K562 (cell line): ENCODE results near the gene SPDYE6. TPM values are rescaled to one million over a fixed set of nuclear protein-coding genes. Genes with fewer than 3 reads are reported as not detected.

Source experiments
- AFF4 ChIP-seq: sonication (generic); formaldehyde crosslinking; IDR thresholded peaks from 2 replicates; pipeline ENCODE4 v1.8.0; 2023; ENCODE audit warnings: mild to moderate bottlenecking, missing genetic modification reagents
- CTBP1 ChIP-seq: fragments of 450-650 bp; IDR thresholded peaks from 2 replicates; pipeline ENCODE4 v1.6.1; 2016; ENCODE audit warnings: borderline replicate concordance
- FIP1L1 ChIP-seq: fragments of 200-400 bp; formaldehyde crosslinking; IDR thresholded peaks from 2 replicates; pipeline ENCODE4 v1.6.1; 2018; ENCODE audit warnings: mild to moderate bottlenecking, low read depth, low read length; ENCODE audit not compliant: poor library complexity, severe bottlenecking
- HDAC1 ChIP-seq, 2 experiments: fragments of 450-650 bp; IDR thresholded peaks; 2 replicates each; pipeline ENCODE4 v1.6.1; 2016 to 2017; ENCODE audit warnings: inconsistent platforms in 1 of 2, mild to moderate bottlenecking in 1 of 2, moderate library complexity in 1 of 2
- JUN ChIP-seq, 2 experiments: sonication (generic) in 1 of 2; formaldehyde crosslinking in 1 of 2; IDR thresholded peaks; 2 replicates each; pipeline versions ENCODE4 v1.6.1 to v1.8.0; 2012 to 2022; ENCODE audit warnings: borderline replicate concordance in 2 of 2, mild to moderate bottlenecking in 2 of 2, improper control_type of control experiment in 1 of 2, low read depth in 1 of 2, low read length in 1 of 2, missing genetic modification reagents in 1 of 2
- JUND ChIP-seq, 2 experiments: IDR thresholded peaks; 2 replicates in 1 of 2; 3 replicates in 1 of 2; pipeline ENCODE4 v1.6.1; 2011; ENCODE audit warnings: borderline replicate concordance in 2 of 2, low read depth in 2 of 2, low read length in 2 of 2, improper control_type of control experiment in 1 of 2, missing biosample characterization in 1 of 2, missing genetic modification characterization in 1 of 2, missing genetic modification reagents in 1 of 2
- MBD1 ChIP-seq: fragments of 250-450 bp; sonication (Bioruptor Pico); IDR thresholded peaks from 2 replicates; pipeline ENCODE4 v1.8.0; 2022; ENCODE audit warnings: inconsistent platforms
- MED1 ChIP-seq: sonication (generic); formaldehyde crosslinking; IDR thresholded peaks from 2 replicates; pipeline ENCODE4 v1.8.1; 2023; ENCODE audit warnings: missing genetic modification reagents, borderline replicate concordance
- RBM14 ChIP-seq: fragments of 200-400 bp; formaldehyde crosslinking; IDR thresholded peaks from 2 replicates; pipeline ENCODE4 v1.6.1; 2018; ENCODE audit warnings: low read depth, mild to moderate bottlenecking, low read length, moderate library complexity, borderline replicate concordance; ENCODE audit not compliant: insufficient read depth
- RHOXF2B ChIP-seq: fragments of 250-450 bp; sonication (Bioruptor Pico); conservative IDR thresholded peaks from 2 replicates; pipeline ENCODE4 v1.5.1; 2021
- SRSF3 ChIP-seq: fragments of 200-400 bp; formaldehyde crosslinking; IDR thresholded peaks from 2 replicates; pipeline ENCODE4 v1.6.1; 2016; ENCODE audit warnings: mild to moderate bottlenecking, low read length, moderate library complexity; ENCODE audit not compliant: insufficient read depth
- TSHZ1 ChIP-seq: fragments of 250-450 bp; sonication (Bioruptor Pico); IDR thresholded peaks from 2 replicates; pipeline ENCODE4 v1.4.0; 2020; ENCODE audit warnings: mild to moderate bottlenecking, moderate library complexity
- ZBTB2 ChIP-seq: fragments of 450-650 bp; IDR thresholded peaks from 2 replicates; pipeline ENCODE4 v1.6.1; 2016; ENCODE audit warnings: antibody characterized with exemption
- ZC3H11A ChIP-seq: IDR thresholded peaks from 2 replicates; pipeline ENCODE4 v1.6.1; 2012; ENCODE audit warnings: low read depth, low read length, improper control_type of control experiment
- polyA plus RNA-seq, 8 experiments: library from polyadenylated mRNA; depleted of rRNA in 4 of 8; stranded (reverse) in 5 of 8; unstranded in 3 of 8; fragments of >200 nt; fragmentation: Nextera tagmentation in 2 of 8; fragmentation: Illumina TruSeq in 1 of 8; extraction: Ambion mirVana in 2 of 8; extraction: Trizol in 1 of 8; gene quantifications; 2 replicates each; pipeline versions ENCODE4 v1.2.1 to v1.2.3, GENCODE V29; 2011 to 2014; ENCODE audit warnings: inconsistent platforms in 1 of 8, missing spikeins in 1 of 8
- total RNA-seq, 7 experiments: library from RNA; depleted of rRNA in 6 of 7; stranded (reverse); fragments of >200 nt in 6 of 7; fragmentation: Illumina TruSeq in 2 of 7; extraction: Trizol in 2 of 7; gene quantifications; 2 replicates each; pipeline versions ENCODE4 v1.2.1 to v1.2.3, GENCODE V29; 2011 to 2021; ENCODE audit warnings: low replicate concordance in 1 of 7

Gene SPDYE6
- total and polyA plus RNA-seq, 9 of the 15 experiments (the other 6 are each of a cell fraction or from before 2014, with no cell fraction given): 0.24 to 0.35 TPM; not detected in 7

- TF ChIP-seq MED1 (CRISPR knock-in tag) (no peak), SRSF3 (no peak), AFF4 (no peak; the same call in 1 of the 2 replicates), TSHZ1 (no peak), RHOXF2B (CRISPR knock-in tag) (no peak), FIP1L1 (peak; percentile 77), MBD1 (CRISPR knock-in tag) (no peak), JUND (IDR thresholded peaks at IDR 0.05; ENCODE audit: borderline replicate concordance, low read depth, low read length) (peak; percentile 52), JUND (tag; IDR thresholded peaks at IDR 0.05; ENCODE audit: borderline replicate concordance, low read depth, low read length) (no peak; the same call in 2 of the 3 replicates), ZC3H11A (no peak), RBM14 (no peak), CTBP1 (peak; percentile 42; the same call in 1 of the 2 replicates), ZBTB2 (no peak), JUN (IDR thresholded peaks at IDR 0.05; ENCODE audit: borderline replicate concordance, low read depth, low read length) (0 out of 2 replicates have a peak, but pooled peaks have one; percentile 43), JUN (CRISPR knock-in tag; IDR thresholded peaks at IDR 0.05; ENCODE audit: borderline replicate concordance) (0 out of 2 replicates have a peak, but pooled peaks have one; percentile 46), HDAC1 (IDR thresholded peaks at IDR 0.05) (no peak; a peak in 1 of 4 replicates)
These were observed 39.8 kb upstream of the SPDYE6 start, which contains the start of gene PRKRIP1 (continued) for GRCh38 chr7:102395873-102396709.
